HL-60 (cell line): Measurements from ENCODE around the gene PLK2.

Experiments
- POLR2AphosphoS5 ChIP-seq: IDR thresholded peaks from 2 replicates; pipeline ENCODE4 v1.6.1; 2012; ENCODE audit warnings: low read depth
- TF ChIP-seq, protein P1 (sequence below): IDR thresholded peaks from one replicate; pipeline ENCODE4 v1.5.1; 2011; ENCODE audit warnings: low read length, control low read depth, inconsistent platforms; ENCODE audit not compliant: insufficient read depth

DNA sequence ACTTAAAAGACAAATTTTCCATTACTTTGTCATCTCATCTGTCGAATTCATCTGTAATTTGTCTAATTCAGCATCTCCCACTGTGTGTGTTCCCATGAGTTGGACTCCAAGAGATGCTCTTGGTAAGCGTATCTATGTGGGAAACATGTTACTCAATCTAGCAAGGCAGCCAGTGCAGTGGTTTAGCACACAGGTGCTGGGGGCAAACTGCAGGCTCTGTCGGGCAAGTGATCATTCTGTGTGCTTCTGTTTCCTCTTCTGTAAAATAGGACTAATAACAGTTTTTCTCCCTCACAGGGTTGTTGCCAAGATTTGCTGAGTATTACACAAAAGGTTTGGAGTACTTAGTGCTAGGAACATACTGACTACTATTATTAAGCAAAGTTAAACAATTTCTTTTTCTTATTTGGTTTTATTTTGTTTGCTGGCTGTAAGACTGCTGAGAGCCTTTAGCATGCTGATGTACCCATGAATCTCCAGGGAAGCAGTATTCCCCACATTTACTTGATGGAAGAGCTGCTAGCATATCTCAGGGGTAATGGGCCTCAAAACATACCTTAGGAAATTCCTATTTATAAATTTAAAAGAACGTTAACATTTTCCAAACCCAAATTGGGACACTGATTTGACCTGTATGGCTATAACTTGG, 30.6 kb upstream of the PLK2 start:
- TF ChIP-seq POLR2AphosphoS5: peak; percentile 49; the same call in 1 of the 2 replicates
- TF ChIP-seq, protein P1, sequence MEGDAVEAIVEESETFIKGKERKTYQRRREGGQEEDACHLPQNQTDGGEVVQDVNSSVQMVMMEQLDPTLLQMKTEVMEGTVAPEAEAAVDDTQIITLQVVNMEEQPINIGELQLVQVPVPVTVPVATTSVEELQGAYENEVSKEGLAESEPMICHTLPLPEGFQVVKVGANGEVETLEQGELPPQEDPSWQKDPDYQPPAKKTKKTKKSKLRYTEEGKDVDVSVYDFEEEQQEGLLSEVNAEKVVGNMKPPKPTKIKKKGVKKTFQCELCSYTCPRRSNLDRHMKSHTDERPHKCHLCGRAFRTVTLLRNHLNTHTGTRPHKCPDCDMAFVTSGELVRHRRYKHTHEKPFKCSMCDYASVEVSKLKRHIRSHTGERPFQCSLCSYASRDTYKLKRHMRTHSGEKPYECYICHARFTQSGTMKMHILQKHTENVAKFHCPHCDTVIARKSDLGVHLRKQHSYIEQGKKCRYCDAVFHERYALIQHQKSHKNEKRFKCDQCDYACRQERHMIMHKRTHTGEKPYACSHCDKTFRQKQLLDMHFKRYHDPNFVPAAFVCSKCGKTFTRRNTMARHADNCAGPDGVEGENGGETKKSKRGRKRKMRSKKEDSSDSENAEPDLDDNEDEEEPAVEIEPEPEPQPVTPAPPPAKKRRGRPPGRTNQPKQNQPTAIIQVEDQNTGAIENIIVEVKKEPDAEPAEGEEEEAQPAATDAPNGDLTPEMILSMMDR: no peak
